ENCODE data around the gene TBC1D9B.

- TF ChIP-seq, protein P1, sequence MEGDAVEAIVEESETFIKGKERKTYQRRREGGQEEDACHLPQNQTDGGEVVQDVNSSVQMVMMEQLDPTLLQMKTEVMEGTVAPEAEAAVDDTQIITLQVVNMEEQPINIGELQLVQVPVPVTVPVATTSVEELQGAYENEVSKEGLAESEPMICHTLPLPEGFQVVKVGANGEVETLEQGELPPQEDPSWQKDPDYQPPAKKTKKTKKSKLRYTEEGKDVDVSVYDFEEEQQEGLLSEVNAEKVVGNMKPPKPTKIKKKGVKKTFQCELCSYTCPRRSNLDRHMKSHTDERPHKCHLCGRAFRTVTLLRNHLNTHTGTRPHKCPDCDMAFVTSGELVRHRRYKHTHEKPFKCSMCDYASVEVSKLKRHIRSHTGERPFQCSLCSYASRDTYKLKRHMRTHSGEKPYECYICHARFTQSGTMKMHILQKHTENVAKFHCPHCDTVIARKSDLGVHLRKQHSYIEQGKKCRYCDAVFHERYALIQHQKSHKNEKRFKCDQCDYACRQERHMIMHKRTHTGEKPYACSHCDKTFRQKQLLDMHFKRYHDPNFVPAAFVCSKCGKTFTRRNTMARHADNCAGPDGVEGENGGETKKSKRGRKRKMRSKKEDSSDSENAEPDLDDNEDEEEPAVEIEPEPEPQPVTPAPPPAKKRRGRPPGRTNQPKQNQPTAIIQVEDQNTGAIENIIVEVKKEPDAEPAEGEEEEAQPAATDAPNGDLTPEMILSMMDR (IDR thresholded peaks at IDR 0.05; ENCODE audit: low read depth, low read length, poor library complexity, severe bottlenecking): no peak
- no peak for TF ChIP-seq EZH2phosphoT487 (IDR thresholded peaks at IDR 0.05; ENCODE audit: borderline replicate concordance, low read length)
Observed at GRCh38 chr5:179834120-179834519, 73.6 kb downstream of the TBC1D9B start.

All from DOHH2 (cell line).